HTR-8/SVneo (cell line): ENCODE measurements around the gene KCNQ4.
A peak's percentile ranks its signal among the peaks of the same experiment; 100 is the strongest.

Experiments used
- DNase-seq: peaks from one replicate; pipeline ENCODE4 v3.0.0; 2011; ENCODE audit warnings: low spot score, mixed read lengths; ENCODE audit not compliant: insufficient read length
- FAIRE-seq: peaks from 2 replicates; lab custom pipeline; 2011; peaks lifted over from hg19 to GRCh38; lab: Jason Lieb, UNC

The KCNQ4 gene

GRCh38 chr1:40808444-40808843, 24.9 kb downstream of the KCNQ4 start:
- DNase-seq (no peak), FAIRE-seq (no peak)

GRCh38 chr1:40808909-40809308, 25.3 kb downstream of the KCNQ4 start:
- FAIRE-seq (no peak), DNase-seq (no peak)

- no peak for FAIRE-seq
Observed at GRCh38 chr1:40810927-40811326, 27.3 kb downstream of the KCNQ4 start.

GRCh38 chr1:40815420-40815819, 31.8 kb downstream of the KCNQ4 start:
- DNase-seq, result no peak
- no peak for FAIRE-seq

More at GRCh38 chr1:40810927-40811326, 27.3 kb downstream of the KCNQ4 start:
- no peak for DNase-seq

GRCh38 chr1:40817791-40818263, 34.2 kb downstream of the KCNQ4 start:
- FAIRE-seq, result no peak
- DNase-seq, result no peak

GRCh38 chr1:40818264-40818961, 34.8 kb downstream of the KCNQ4 start:
- DNase-seq (no peak), FAIRE-seq (no peak)

- DNase-seq, result no peak
- no peak for FAIRE-seq
Observed at GRCh38 chr1:40819101-40819500, 35.5 kb downstream of the KCNQ4 start.

- DNase-seq (no peak), FAIRE-seq (no peak)
Observed at GRCh38 chr1:40820251-40820797, 36.7 kb downstream of the KCNQ4 start.

GRCh38 chr1:40820911-40821693, 37.5 kb downstream of the KCNQ4 start:
- DNase-seq, result no peak
- FAIRE-seq, result no peak

- FAIRE-seq (no peak), DNase-seq (no peak)
Observed at GRCh38 chr1:40822890-40823289, 39.3 kb downstream of the KCNQ4 start.

GRCh38 chr1:40823345-40823744, 39.8 kb downstream of the KCNQ4 start:
- FAIRE-seq (no peak), DNase-seq (no peak)

GRCh38 chr1:40823983-40824382, 40.4 kb downstream of the KCNQ4 start:
- no peak for FAIRE-seq
- DNase-seq, result no peak

- FAIRE-seq (no peak), DNase-seq (no peak)
Observed at GRCh38 chr1:40824591-40825434, 41.2 kb downstream of the KCNQ4 start.

GRCh38 chr1:40825435-40825788, 41.8 kb downstream of the KCNQ4 start:
- DNase-seq (no peak), FAIRE-seq (no peak)

- DNase-seq, result no peak
- FAIRE-seq, result peak; percentile 4
Observed at GRCh38 chr1:40825996-40826395, 42.4 kb downstream of the KCNQ4 start.

GRCh38 chr1:40829631-40830245, 46.2 kb downstream of the KCNQ4 start:
- DNase-seq (no peak), FAIRE-seq (no peak)

- DNase-seq (no peak), FAIRE-seq (no peak)
Observed at GRCh38 chr1:40830419-40830943, 46.9 kb downstream of the KCNQ4 start.

- FAIRE-seq (no peak), DNase-seq (no peak)
Observed at GRCh38 chr1:40831001-40831732, 47.6 kb downstream of the KCNQ4 start.

GRCh38 chr1:40833979-40834378, 50.4 kb downstream of the KCNQ4 start:
- no peak for DNase-seq
- FAIRE-seq, result no peak
